Measurements from ENCODE around the gene RBBP8NL. TPM values are rescaled to one million over a fixed set of nuclear protein-coding genes. Genes with fewer than 3 reads are reported as not detected.

Gene RBBP8NL
- total and polyA plus RNA-seq, 2 donors (not counting 1 experiment from before 2014, with no cell fraction given), result not detected

DNA sequence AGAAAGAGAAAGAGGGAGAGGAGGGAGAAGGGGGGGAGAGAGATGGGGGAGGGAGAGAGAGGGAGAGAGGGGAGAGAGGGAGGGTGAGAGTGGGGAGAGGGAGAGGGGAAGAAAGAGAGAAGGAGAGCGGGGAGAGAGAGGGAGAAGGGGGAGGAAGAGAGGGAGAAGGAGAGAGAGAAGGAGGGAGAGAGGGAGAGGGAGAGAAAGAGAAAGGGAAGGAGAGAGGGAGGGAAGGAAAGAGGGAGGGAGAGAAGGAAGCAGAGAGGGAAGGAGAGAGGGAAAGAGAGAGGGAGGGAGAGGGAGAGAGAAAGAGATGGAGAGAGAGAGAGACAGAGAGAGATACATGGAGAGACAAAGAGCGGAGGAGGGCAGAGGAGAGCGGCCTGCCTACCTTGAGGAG, 24.6 kb upstream of the RBBP8NL start:
- Histone ChIP-seq H3K4me2 (ENCODE audit: extremely low read depth, insufficient read depth, low read length) (no peak overlapping the region), H3K4me3 (replicated peaks in 1 of 4; ENCODE audit: control extremely low read depth in 1 of 4, insufficient read depth in 1 of 4, low read depth in 3 of 4, low read length in 4 of 4) (no peak overlapping the region), H4K20me1 (ENCODE audit: control insufficient read depth, extremely low read depth, insufficient read depth, low read length) (no peaks in the 10 kb centered on the region), H2AFZ (ENCODE audit: low read length) (no peak overlapping the region), H3K36me3 (ENCODE audit: control insufficient read depth, insufficient read depth, low read length) (no peaks in the 10 kb centered on the region), H3K79me2 (ENCODE audit: control insufficient read depth, insufficient read depth, low read length) (no peaks in the 10 kb centered on the region), H3K27ac (ENCODE audit: insufficient read depth, low read length) (no peak overlapping the region), H3K4me1 (ENCODE audit: control insufficient read depth, extremely low read depth, insufficient read depth, low read length) (no peaks in the 10 kb centered on the region), H3K9me3 (ENCODE audit: control insufficient read depth, insufficient read depth, low read depth, low read length) (no peaks in the 10 kb centered on the region), H3K27me3 (ENCODE audit: control insufficient read depth, insufficient read depth, low read length) (peaks cover 4% of the 10 kb centered on the region), H3K9ac (ENCODE audit: insufficient read depth, low read length) (no peak overlapping the region)
- TF ChIP-seq, protein P1, sequence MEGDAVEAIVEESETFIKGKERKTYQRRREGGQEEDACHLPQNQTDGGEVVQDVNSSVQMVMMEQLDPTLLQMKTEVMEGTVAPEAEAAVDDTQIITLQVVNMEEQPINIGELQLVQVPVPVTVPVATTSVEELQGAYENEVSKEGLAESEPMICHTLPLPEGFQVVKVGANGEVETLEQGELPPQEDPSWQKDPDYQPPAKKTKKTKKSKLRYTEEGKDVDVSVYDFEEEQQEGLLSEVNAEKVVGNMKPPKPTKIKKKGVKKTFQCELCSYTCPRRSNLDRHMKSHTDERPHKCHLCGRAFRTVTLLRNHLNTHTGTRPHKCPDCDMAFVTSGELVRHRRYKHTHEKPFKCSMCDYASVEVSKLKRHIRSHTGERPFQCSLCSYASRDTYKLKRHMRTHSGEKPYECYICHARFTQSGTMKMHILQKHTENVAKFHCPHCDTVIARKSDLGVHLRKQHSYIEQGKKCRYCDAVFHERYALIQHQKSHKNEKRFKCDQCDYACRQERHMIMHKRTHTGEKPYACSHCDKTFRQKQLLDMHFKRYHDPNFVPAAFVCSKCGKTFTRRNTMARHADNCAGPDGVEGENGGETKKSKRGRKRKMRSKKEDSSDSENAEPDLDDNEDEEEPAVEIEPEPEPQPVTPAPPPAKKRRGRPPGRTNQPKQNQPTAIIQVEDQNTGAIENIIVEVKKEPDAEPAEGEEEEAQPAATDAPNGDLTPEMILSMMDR (conservative IDR thresholded peaks at IDR 0.05 in 1 of 2, IDR thresholded peaks at IDR 0.05 in 1 of 2; ENCODE audit: low read depth in 1 of 2, low read length in 2 of 2), result no peak
- TF ChIP-seq EZH2 (IDR thresholded peaks at IDR 0.05; ENCODE audit: low read length, missing control alignments), result no peak
- DNase-seq (ENCODE audit: low read depth in 2 of 2), result no peak

DNA sequence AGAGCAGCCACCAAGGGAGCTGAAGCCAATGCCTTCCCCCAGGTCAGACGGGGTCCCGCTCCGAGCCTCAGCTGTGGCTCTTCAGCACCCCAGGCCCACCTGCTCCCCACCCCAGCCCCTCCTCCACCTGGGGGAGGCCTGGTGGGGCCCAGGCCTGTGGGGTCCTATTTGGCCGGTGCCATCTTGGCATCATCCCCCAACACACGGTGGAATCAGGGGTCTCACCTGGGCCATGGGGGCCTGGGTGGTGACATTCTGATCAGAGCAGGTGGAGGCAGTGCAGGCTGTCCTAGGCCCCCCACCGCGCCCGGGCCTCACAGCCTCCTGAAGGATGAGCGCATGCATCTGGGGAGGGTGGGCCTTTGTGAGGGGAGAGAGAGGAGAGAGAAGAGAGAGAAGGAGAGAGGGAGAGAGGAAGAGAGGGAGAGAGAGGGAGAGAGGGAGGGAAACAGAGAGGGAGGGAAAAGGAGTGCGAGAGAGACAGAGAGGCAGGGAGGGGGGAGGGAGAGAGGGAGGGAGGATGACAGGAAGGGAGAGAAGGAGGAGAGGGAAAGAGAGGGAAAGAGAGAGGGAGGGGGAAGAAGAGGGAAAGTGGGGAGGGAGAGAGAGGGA, 23.9 kb upstream of the RBBP8NL start:
- Histone ChIP-seq H2AFZ (ENCODE audit: low read length) (no peak overlapping the region), H3K9me3 (ENCODE audit: control insufficient read depth, insufficient read depth, low read depth, low read length) (no peaks in the 10 kb centered on the region), H3K4me2 (ENCODE audit: extremely low read depth, insufficient read depth, low read length) (no peak overlapping the region), H3K36me3 (ENCODE audit: control insufficient read depth, insufficient read depth, low read length) (no peaks in the 10 kb centered on the region), H3K4me3 (replicated peaks in 1 of 4; ENCODE audit: control extremely low read depth in 1 of 4, insufficient read depth in 1 of 4, low read depth in 3 of 4, low read length in 4 of 4) (no peak overlapping the region), H3K4me1 (ENCODE audit: control insufficient read depth, extremely low read depth, insufficient read depth, low read length) (no peaks in the 10 kb centered on the region), H3K9ac (ENCODE audit: insufficient read depth, low read length) (no peak overlapping the region), H4K20me1 (ENCODE audit: control insufficient read depth, extremely low read depth, insufficient read depth, low read length) (no peaks in the 10 kb centered on the region), H3K27me3 (ENCODE audit: control insufficient read depth, insufficient read depth, low read length) (peaks cover 4% of the 10 kb centered on the region), H3K27ac (ENCODE audit: insufficient read depth, low read length) (no peak overlapping the region), H3K79me2 (ENCODE audit: control insufficient read depth, insufficient read depth, low read length) (no peaks in the 10 kb centered on the region)
- TF ChIP-seq EZH2 (IDR thresholded peaks at IDR 0.05; ENCODE audit: low read length, missing control alignments), result no peak
- DNase-seq (ENCODE audit: low read depth in 2 of 2), result no peak

DNA sequence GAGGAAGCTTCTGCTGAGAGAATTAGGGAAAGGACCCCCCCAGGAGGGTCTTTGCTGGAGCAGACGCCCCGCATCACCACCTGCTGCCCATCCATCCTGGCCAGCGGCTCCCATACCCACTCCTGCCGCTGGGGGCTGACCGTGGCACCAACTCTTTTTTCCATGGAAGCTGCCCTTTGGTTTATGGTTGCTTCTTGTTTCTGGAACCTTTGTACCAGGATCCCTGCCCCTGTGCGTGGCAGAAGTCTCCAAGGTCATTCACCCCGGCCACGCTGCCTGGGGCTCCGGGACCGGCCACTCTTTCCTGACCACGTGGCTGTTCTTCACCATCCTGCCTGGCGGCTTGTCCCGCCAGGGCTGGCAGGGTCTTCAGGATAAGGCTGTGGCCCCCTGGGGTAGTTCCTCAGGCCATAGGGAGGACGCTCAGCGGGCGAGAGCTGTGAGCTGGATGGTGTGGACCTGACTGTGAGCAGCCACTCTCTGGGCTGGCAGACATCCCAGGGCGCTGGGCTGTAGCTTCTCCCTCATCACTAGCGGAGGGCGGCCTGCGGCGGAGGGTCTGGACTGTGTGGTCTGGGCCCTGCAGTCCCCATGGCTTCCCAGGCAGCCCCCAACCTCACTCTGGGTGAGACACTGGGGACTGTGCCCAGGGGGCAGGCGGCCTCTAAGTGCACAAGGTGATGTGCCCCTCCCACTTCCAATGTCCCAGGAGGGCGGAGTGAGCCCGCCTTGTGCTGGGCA, 22.8 kb upstream of the RBBP8NL start:
- peaks cover 4% of the 10 kb centered on the region for H3K27me3 ChIP-seq (ENCODE audit: control insufficient read depth, insufficient read depth, low read length)
- H3K4me2 ChIP-seq (ENCODE audit: extremely low read depth, insufficient read depth, low read length), result no peak overlapping the region
- no peaks in the 10 kb centered on the region for H3K4me1 ChIP-seq (ENCODE audit: control insufficient read depth, extremely low read depth, insufficient read depth, low read length)
- TF ChIP-seq, protein P1 (conservative IDR thresholded peaks at IDR 0.05 in 1 of 2, IDR thresholded peaks at IDR 0.05 in 1 of 2; ENCODE audit: low read depth in 1 of 2, low read length in 2 of 2), result no peak
- TF ChIP-seq EZH2 (IDR thresholded peaks at IDR 0.05; ENCODE audit: low read length, missing control alignments), result no peak
- no peak overlapping the region for H3K27ac ChIP-seq (ENCODE audit: insufficient read depth, low read length)
- no peak overlapping the region for H3K4me3 ChIP-seq (replicated peaks in 1 of 4; ENCODE audit: control extremely low read depth in 1 of 4, insufficient read depth in 1 of 4, low read depth in 3 of 4, low read length in 4 of 4)
- no peak overlapping the region for H3K9ac ChIP-seq (ENCODE audit: insufficient read depth, low read length)
- no peak for DNase-seq (ENCODE audit: low read depth in 2 of 2)
- no peak overlapping the region for H2AFZ ChIP-seq (ENCODE audit: low read length)
- no peaks in the 10 kb centered on the region for H4K20me1 ChIP-seq (ENCODE audit: control insufficient read depth, extremely low read depth, insufficient read depth, low read length)
- H3K36me3 ChIP-seq (ENCODE audit: control insufficient read depth, insufficient read depth, low read length), result no peaks in the 10 kb centered on the region
- H3K79me2 ChIP-seq (ENCODE audit: control insufficient read depth, insufficient read depth, low read length), result no peaks in the 10 kb centered on the region
- H3K9me3 ChIP-seq (ENCODE audit: control insufficient read depth, insufficient read depth, low read depth, low read length), result no peaks in the 10 kb centered on the region

Data from fibroblast of lung (primary cell).